ENCODE measurements around the gene HBQ1. TPM values are rescaled to one million over a fixed set of nuclear protein-coding genes. Genes with fewer than 3 reads are reported as not detected.

HBQ1 gene
- total RNA-seq, 4 donors from 2014 or later: not detected

GRCh38 chr16:138049-138417 lies 42.2 kb upstream of the HBQ1 start:
- 0% methylated on average over 2 to 20 of the region's 30 CpGs for WGBS, 2 donors (ENCODE audit: low coverage in 1 of 2)
- H3K36me3 ChIP-seq: no peaks in the 10 kb centered on the region
- peaks cover 6 to 15% (median 10%) of the 10 kb centered on the region in 4 donors for H3K4me1 ChIP-seq
- no peak for TF ChIP-seq EP300 (IDR thresholded peaks at IDR 0.05; ENCODE audit: low read depth)
- TF ChIP-seq POLR2AphosphoS5 (IDR thresholded peaks at IDR 0.05): no peak
- H3K4me3 ChIP-seq: peak overlapping the region; percentile 64 to 98 (median 95)
- in situ Hi-C loops (cut with MboI; ENCODE audit: low pct_ligation_motif_present in 1 of 4, low pct_unique_long_range_greater_than_20kb in 1 of 4, low sequenced_read_pairs in 3 of 4) (no loop called here), intact Hi-C loops (cut with DNase I; ENCODE audit: low total_unique reads) (no loop called here)
- no peaks in the 10 kb centered on the region for H3K27me3 ChIP-seq
- no peak for DNase-seq
- H3K9me3 ChIP-seq: no peaks in the 10 kb centered on the region
- peak overlapping the region; percentile 90 to 95 (median 94) for H3K27ac ChIP-seq

DNA sequence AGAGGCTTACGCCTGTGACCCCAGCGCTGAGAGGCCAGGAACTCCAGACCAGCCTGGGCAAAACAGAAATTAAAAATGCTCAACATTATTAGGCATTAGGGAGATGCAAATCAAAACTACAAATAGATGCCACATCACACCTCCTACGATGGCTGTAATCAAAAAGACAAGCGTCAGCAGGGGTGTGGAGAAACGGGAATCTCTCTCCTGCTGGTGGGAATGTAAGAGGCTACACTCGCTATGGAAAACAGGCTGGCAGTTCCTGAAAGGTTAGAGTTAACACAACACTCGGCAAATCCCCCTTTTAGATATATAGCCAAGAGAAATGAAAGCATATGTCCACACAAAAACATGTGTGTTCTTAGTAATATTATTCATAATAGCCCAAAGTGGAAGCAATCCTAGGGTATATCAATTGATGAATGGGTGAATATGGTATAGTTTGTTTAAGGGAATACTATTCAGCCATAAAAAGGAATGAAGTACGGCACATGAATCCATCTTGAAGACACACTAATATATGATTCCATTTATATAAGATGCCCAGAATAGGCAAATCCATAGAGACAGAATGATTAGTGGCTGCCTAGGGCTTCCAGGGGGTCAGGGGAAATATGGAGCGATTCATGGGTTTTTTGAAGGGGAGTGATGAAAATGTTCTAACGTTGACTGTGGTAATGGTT lies 39.9 kb upstream of the HBQ1 start:
- H3K4me1 ChIP-seq: peaks cover 6 to 15% (median 10%) of the 10 kb centered on the region in 4 donors
- H3K27me3 ChIP-seq: peaks cover 9% of the 10 kb centered on the region
- TF ChIP-seq EP300 (IDR thresholded peaks at IDR 0.05; ENCODE audit: low read depth): no peak
- no peak for TF ChIP-seq POLR2A (IDR thresholded peaks at IDR 0.05)
- TF ChIP-seq POLR2AphosphoS5 (IDR thresholded peaks at IDR 0.05): no peak
- TF ChIP-seq, protein P1, sequence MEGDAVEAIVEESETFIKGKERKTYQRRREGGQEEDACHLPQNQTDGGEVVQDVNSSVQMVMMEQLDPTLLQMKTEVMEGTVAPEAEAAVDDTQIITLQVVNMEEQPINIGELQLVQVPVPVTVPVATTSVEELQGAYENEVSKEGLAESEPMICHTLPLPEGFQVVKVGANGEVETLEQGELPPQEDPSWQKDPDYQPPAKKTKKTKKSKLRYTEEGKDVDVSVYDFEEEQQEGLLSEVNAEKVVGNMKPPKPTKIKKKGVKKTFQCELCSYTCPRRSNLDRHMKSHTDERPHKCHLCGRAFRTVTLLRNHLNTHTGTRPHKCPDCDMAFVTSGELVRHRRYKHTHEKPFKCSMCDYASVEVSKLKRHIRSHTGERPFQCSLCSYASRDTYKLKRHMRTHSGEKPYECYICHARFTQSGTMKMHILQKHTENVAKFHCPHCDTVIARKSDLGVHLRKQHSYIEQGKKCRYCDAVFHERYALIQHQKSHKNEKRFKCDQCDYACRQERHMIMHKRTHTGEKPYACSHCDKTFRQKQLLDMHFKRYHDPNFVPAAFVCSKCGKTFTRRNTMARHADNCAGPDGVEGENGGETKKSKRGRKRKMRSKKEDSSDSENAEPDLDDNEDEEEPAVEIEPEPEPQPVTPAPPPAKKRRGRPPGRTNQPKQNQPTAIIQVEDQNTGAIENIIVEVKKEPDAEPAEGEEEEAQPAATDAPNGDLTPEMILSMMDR (IDR thresholded peaks at IDR 0.05): no peak
- DNase-seq: no peak
- H3K36me3 ChIP-seq: no peaks in the 10 kb centered on the region
- H3K4me3 ChIP-seq: no peak overlapping the region
- 69 to 78% methylated on average over 10 of the region's 10 CpGs for WGBS, 2 donors (ENCODE audit: low coverage in 1 of 2)
- in situ Hi-C loops (cut with MboI; ENCODE audit: low pct_ligation_motif_present in 1 of 4, low pct_unique_long_range_greater_than_20kb in 1 of 4, low sequenced_read_pairs in 3 of 4): no loop called here
- intact Hi-C loops (cut with DNase I; ENCODE audit: low total_unique reads): no loop called here
- H3K9me3 ChIP-seq: no peaks in the 10 kb centered on the region
- H3K27ac ChIP-seq: no peak overlapping the region

DNA sequence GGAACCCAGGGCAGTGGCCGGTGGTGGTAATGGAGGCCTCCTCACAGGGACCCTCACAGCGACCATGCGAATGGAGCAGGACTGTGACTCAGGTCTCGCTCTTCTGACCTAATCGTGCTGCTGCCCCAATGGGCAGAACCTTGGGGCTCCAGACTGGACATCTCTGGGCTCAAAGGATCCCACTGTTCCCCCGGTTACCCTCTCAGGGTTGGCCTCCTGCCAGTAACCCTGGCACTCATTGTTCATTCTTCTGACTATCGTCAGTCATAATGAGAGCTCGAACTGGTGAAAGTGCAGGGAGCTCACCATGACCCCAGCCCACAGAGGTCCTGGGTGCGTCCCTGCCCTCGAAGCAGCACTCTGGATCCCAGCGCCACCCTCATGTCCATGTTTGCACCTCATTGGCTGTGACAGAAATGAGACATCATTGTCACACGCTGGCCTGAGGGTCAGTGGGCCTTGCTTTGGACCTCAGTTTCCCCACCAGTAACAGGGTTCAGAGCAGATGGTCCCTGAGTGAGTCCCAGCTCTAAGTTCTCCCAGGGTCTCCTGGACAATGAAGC lies 37.8 kb upstream of the HBQ1 start:
- in situ Hi-C loops (cut with MboI; ENCODE audit: low pct_ligation_motif_present in 1 of 4, low pct_unique_long_range_greater_than_20kb in 1 of 4, low sequenced_read_pairs in 3 of 4): no loop called here
- no peak for DNase-seq
- Histone ChIP-seq H3K4me3 (no peak overlapping the region), H3K4me1 (peaks cover 2 to 10% (median 7%) of the 10 kb centered on the region in 4 donors), H3K27ac (no peak overlapping the region), H3K36me3 (no peaks in the 10 kb centered on the region), H3K27me3 (peaks cover 12% of the 10 kb centered on the region), H3K9me3 (no peaks in the 10 kb centered on the region)
- WGBS, 2 donors (ENCODE audit: low coverage in 1 of 2): 79% methylated on average over 12 of the region's 12 CpGs; no CpG with 5 or more reads in 1 of the 2 donors
- no peak for TF ChIP-seq EP300 (IDR thresholded peaks at IDR 0.05; ENCODE audit: low read depth)
- no peak for TF ChIP-seq POLR2AphosphoS5 (IDR thresholded peaks at IDR 0.05)
- TF ChIP-seq POLR2A (IDR thresholded peaks at IDR 0.05): no peak
- TF ChIP-seq, protein P1 (IDR thresholded peaks at IDR 0.05): no peak
- intact Hi-C loops (cut with DNase I; ENCODE audit: low total_unique reads): no loop called here

DNA sequence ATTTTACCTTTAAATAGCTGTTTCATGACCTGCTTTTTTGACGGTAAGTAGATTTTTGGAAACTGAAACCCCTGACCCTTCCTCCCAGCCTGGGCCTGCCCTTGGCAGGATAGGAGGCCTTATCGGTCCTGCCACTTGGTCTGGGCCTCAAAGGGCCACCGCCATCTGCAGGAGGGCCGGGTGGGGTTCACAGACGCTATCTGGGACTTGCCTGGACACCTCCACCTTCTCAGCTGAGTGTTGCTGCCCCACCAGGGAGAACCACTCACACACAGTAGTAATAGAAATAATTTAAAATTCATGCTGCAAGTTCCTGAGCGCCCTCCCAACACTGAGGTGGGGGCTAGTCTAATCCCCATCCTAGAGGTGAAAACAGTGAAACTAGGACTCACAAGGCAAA lies 37.2 kb upstream of the HBQ1 start:
- no peak overlapping the region for H3K27ac ChIP-seq
- intact Hi-C loops (cut with DNase I; ENCODE audit: low total_unique reads) (no loop called here), in situ Hi-C loops (cut with MboI; ENCODE audit: low pct_ligation_motif_present in 1 of 4, low pct_unique_long_range_greater_than_20kb in 1 of 4, low sequenced_read_pairs in 3 of 4) (no loop called here)
- H3K9me3 ChIP-seq: no peaks in the 10 kb centered on the region
- H3K4me1 ChIP-seq: peaks cover 0 to 6% (median 2%) of the 10 kb centered on the region in 4 donors
- no peaks in the 10 kb centered on the region for H3K36me3 ChIP-seq
- 60 to 79% methylated on average over 1 to 6 of the region's 6 CpGs for WGBS, 2 donors (ENCODE audit: low coverage in 1 of 2)
- peaks cover 12% of the 10 kb centered on the region for H3K27me3 ChIP-seq
- no peak for TF ChIP-seq POLR2A (IDR thresholded peaks at IDR 0.05)
- no peak for TF ChIP-seq POLR2AphosphoS5 (IDR thresholded peaks at IDR 0.05)
- TF ChIP-seq EP300 (IDR thresholded peaks at IDR 0.05; ENCODE audit: low read depth): no peak
- TF ChIP-seq, protein P1 (IDR thresholded peaks at IDR 0.05): no peak
- no peak for DNase-seq
- no peak overlapping the region for H3K4me3 ChIP-seq
